Mucosa of rectum (tissue), 2 donors: Measurements from ENCODE around the gene TGFBR2.

Source experiments
- H3K27ac ChIP-seq, 2 donors: one replicate each; pipeline ENCODE4 v1.7.0; 2013; ENCODE audit warnings: inconsistent platforms in 2 of 2, low read depth in 2 of 2, low read length in 2 of 2
- H3K27me3 ChIP-seq, 2 donors: one replicate each; pipeline ENCODE4 v1.7.0; 2013; ENCODE audit warnings: low read length in 2 of 2; ENCODE audit not compliant: control insufficient read depth in 2 of 2, insufficient read depth in 2 of 2
- H3K36me3 ChIP-seq, 2 donors: one replicate each; pipeline ENCODE4 v1.7.0; 2013; ENCODE audit warnings: low read length in 2 of 2; ENCODE audit not compliant: control insufficient read depth in 2 of 2, insufficient read depth in 2 of 2
- H3K4me1 ChIP-seq, 2 donors: one replicate each; pipeline ENCODE4 v1.7.0; 2013; ENCODE audit warnings: low read length in 2 of 2, mild to moderate bottlenecking in 1 of 2; ENCODE audit not compliant: control insufficient read depth in 2 of 2, insufficient read depth in 2 of 2
- H3K4me3 ChIP-seq, 2 donors: one replicate each; pipeline ENCODE4 v1.7.0; 2013; ENCODE audit warnings: low read length in 2 of 2
- H3K9ac ChIP-seq, 2 donors: one replicate each; pipeline ENCODE4 v1.7.0; 2013; ENCODE audit warnings: low read length in 2 of 2, low read depth in 1 of 2, mild to moderate bottlenecking in 1 of 2
- H3K9me3 ChIP-seq, 2 donors: one replicate each; pipeline ENCODE4 v1.7.0; 2013; ENCODE audit warnings: low read length in 2 of 2; ENCODE audit not compliant: control insufficient read depth in 2 of 2
- donor health status: healthy.
- donor health status: Normal muscosa, but diverticular disease.

The TGFBR2 gene

DNA sequence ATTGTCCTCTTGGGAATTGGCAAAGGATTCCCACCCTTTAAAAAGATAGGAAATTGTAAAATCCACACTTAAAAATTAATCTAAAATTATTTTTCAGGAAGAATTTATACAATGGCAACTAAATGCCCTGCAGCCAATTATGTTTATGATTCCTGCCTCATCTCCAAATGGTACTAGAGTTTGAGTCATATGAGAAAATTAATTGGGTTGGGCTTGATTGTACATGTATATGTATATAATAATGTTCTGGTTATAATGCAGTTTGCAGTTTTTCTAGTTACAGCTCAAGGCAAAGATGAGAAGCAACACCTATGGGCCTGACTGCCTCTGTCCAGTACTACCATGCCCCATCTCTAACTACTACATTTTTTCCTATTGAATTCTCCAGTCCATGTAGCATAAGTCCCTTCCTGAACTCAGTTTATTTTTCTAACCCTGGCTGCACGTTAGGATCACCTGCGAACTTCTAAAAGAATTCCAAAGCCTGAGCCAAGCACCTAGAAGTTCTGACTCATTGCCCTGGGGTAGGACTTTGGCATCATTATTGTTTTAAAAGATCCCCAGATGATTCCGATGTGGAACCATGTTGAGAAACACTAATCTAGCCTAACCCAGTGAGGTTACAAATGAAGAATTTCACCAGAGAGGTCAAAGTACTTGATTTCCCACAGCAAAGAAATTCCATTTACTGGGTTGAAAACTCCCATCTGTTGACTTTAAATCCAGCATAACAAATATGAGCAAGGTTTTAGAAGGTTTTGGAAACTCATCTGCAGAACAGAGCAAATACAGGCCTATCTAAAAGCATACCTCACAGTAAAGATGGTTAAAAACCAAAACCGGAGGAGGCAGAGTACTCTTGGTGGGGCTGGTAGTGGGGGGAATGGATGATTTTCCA is 19.4 kb downstream of the TGFBR2 start:
- no peak overlapping the region for H3K4me3 ChIP-seq

DNA sequence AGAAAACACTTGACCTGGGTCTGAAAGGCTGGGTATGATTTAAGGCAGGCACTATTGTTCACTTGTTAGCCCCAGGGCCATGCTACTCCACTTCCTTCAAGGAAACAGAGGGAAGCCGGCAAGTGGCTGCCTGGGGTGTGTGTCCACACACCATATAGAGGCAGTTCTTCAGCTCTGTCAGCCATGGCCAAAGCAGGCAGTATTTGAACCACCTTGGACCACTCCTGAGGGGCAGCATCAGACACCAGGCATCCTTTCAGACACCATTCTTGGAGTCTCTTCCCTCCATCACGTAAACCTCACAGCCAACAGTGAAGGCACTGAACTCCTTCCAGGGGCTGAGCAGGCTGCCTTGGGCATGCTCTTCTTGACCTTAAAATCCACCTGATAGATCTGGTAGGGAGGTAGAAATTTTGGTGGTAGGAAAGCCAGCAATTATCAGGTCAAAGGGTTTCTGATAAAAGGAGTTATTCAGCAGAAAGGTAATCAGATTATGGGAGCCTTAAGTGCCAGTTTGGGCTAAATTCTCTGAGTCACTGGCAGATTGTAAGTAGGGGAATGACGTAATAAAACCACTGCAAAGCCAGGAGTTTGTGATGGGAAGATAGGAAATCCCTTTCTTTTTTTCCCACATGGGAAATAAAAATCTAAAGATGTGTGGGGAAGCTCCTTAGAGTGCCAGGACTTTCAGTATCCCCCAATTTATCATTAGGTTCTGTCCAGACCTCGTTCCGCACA is 20.2 kb downstream of the TGFBR2 start:
- H3K9me3 ChIP-seq = no peaks in the 10 kb centered on the region
- H3K4me3 ChIP-seq = no peak overlapping the region
- no peak overlapping the region for H3K9ac ChIP-seq
- no peaks in the 10 kb centered on the region for H3K27me3 ChIP-seq
- peaks cover 0 to 2% of the 10 kb centered on the region in 2 donors for H3K36me3 ChIP-seq
- H3K27ac ChIP-seq = peak overlapping the region in 1 of 2 donors; percentile 44
- peaks cover 21 to 29% of the 10 kb centered on the region in 2 donors for H3K4me1 ChIP-seq

More for the DNA sequence above, 19.4 kb downstream of the TGFBR2 start:
- peaks cover 20 to 27% of the 10 kb centered on the region in 2 donors for H3K4me1 ChIP-seq
- H3K9me3 ChIP-seq = no peaks in the 10 kb centered on the region
- no peaks in the 10 kb centered on the region for H3K27me3 ChIP-seq
- peak overlapping the region in 1 of 2 donors; percentile 44 for H3K27ac ChIP-seq
- H3K9ac ChIP-seq = no peak overlapping the region
- peaks cover 0 to 2% of the 10 kb centered on the region in 2 donors for H3K36me3 ChIP-seq

DNA sequence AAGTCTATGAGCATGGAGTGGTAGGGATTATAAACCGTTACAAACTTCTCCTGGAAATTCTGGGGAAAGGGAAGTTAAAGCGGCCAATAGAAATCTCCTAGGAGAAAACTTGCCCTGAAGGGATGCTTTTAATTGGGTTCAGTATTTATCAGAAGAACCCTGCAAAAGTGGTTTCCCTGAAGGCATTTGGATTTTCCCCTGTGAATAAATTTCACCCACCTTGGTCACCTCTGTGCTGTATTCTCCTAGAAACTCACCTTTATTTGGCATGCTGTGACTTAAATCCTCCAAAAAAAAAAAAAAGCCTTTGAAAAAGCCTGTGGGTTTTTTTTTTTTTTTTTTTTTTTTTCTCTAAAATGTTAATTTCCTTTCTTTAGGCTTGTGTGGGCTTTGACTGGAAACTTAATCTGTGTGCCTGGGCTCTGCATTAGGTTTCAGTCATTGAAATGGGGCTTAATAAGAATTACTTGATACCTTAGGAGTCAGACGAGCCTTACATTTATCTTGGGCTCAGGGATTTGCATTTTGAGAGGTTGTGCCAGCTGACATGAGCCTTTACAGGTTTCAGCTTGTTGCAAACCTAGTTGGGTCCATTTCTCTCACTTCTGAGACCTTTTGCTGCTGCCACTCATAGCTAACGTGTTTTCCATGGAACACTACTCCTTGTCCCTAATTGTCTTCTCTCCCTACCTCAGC is 22.0 kb downstream of the TGFBR2 start:
- H3K4me3 ChIP-seq = no peak overlapping the region
- peak overlapping the region; percentile 49 to 61 for H3K27ac ChIP-seq
- H3K27me3 ChIP-seq = no peaks in the 10 kb centered on the region
- peak overlapping the region in 1 of 2 donors; percentile 11 for H3K9ac ChIP-seq
- H3K4me1 ChIP-seq = peaks cover 25 to 41% of the 10 kb centered on the region in 2 donors
- peaks cover 0 to 2% of the 10 kb centered on the region in 2 donors for H3K36me3 ChIP-seq
- H3K9me3 ChIP-seq = no peaks in the 10 kb centered on the region

DNA sequence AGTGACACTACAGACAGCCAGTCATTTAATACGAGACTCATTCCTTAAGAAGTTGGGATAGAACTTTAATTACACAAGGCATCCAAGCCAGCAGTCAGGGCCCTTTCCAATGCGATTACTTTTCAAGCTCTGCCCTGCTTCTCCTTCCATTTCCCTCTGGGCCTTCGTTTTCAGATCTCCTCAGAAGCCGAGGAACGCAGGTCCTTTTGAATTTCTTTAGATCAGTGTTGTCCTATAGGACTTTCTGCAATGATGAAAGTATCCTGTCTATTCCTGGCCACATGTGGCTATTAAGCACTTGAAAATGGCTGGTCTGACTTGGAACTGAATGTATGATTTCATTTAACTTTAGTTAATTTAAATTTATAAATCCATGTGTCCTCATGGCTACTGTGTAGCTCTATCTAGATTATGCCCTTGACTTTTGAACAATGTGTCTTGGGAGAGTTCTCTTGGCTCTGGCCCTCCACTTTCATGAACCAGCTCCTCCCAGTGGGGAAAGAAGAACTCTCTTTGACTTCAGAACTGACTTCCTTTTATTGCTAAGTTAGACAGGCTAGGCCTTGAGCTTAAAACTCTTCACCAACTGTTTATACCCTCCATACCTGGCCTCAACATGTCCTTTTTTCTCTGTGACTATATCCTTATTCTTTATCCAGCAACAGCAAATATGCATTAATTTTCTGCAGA is 22.6 kb downstream of the TGFBR2 start:
- no peaks in the 10 kb centered on the region for H3K9me3 ChIP-seq
- peak overlapping the region; percentile 61 to 70 for H3K27ac ChIP-seq
- H3K36me3 ChIP-seq = no peaks in the 10 kb centered on the region
- peaks cover 25 to 45% of the 10 kb centered on the region in 2 donors for H3K4me1 ChIP-seq
- H3K4me3 ChIP-seq = no peak overlapping the region
- no peaks in the 10 kb centered on the region for H3K27me3 ChIP-seq
- peak overlapping the region in 1 of 2 donors; percentile 27 for H3K9ac ChIP-seq

DNA sequence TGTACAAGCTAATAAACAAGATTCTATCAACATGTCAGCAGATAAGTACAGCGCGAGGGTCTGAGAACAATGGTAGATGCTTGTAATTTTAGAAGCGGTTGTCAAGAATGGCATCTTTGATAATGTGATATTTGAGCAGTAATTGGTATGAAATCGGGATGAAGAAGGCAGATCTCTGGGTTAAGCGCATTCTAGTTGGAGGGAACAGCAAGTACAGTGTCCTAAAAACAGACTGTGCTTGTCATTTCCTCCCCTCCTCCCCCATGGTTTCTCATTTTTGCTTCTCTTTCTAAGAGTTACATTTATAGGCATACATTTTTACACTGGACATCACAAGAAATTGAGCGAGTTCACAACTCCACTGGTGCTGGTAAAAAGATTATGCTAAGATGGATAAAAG is 23.3 kb downstream of the TGFBR2 start:
- H3K9me3 ChIP-seq = no peaks in the 10 kb centered on the region
- H3K4me1 ChIP-seq = peaks cover 27 to 45% of the 10 kb centered on the region in 2 donors
- no peak overlapping the region for H3K4me3 ChIP-seq

DNA sequence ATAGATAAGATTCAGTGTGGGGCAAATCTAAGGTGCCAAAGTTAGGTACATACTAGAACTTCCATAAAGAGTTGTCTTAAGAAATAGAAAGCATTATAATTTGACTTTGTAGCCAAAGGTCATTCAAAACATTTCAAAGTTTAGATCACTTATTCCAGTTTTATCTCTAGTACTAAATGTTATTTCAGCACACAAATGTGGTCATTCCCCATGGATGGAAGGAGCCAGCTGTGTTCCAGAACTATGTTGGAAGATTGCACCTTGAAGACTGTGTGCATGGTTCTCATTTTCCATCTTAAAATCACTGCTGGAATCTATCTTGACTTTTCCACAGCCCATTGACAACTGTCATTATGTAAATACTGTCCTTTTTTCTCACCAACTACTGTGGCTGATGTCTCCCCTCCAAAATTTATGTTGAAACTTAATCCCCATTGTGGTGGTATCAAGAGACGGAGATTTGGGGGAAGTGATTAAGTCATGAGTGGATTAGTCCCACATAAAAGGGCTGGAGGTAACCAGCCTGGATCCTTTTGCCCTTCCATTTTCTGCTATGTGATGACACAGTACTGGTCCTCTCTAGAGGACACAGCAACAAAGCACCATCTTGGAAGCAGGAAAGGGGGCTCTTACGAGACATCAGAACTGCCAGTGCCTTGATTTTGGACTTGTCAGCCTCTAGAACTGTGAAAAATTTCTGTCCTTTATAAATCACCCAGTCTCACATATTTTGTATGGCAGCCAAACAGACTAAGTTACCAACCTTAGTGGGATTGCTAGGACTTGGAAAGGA is 24.0 kb downstream of the TGFBR2 start:
- Histone ChIP-seq H3K9me3 (no peaks in the 10 kb centered on the region), H3K27ac (peak overlapping the region; percentile 61 to 70), H3K9ac (no peak overlapping the region), H3K36me3 (no peaks in the 10 kb centered on the region), H3K4me3 (no peak overlapping the region), H3K4me1 (peaks cover 34 to 45% of the 10 kb centered on the region in 2 donors), H3K27me3 (no peaks in the 10 kb centered on the region)

More for the DNA sequence above, 23.3 kb downstream of the TGFBR2 start:
- peak overlapping the region; percentile 61 to 70 for H3K27ac ChIP-seq
- H3K36me3 ChIP-seq = no peaks in the 10 kb centered on the region
- H3K27me3 ChIP-seq = no peaks in the 10 kb centered on the region
- peak overlapping the region; percentile 2 to 27 for H3K9ac ChIP-seq

DNA sequence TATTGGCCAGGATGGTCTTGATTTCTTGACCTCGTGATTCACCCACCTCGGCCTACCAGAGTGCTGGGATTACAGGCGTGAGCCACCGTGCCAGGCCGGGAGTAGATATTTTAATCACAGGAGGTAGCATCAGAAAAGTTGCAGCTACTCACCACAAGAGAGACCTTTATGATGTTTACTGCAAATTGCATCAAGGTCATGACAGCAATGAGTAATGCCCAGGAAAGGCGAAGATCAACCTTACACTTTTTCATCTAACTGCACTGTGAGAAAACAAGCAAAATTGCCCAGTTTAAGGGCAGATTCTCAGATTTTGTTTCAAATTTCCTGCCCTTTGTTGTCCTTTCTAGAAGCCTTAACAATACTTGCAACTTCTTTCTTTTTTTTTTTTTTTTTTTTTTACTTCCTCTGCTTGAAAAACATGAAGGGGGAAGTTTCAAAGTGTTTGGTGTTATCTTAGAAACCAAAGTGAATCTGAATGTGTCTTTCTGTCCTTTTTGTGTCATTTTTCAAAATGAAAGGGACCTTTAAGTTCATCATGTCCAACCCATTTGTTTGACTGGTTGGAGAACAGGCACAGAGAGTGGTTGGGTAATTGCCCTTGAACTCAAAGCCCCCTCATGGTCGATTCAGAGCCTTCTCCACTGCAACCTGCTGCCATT is 25.0 kb downstream of the TGFBR2 start:
- Histone ChIP-seq H3K27me3 (no peaks in the 10 kb centered on the region), H3K27ac (peak overlapping the region; percentile 36 to 61), H3K4me3 (peak overlapping the region in 1 of 2 donors; percentile 37), H3K9me3 (no peaks in the 10 kb centered on the region), H3K4me1 (peaks cover 35 to 42% of the 10 kb centered on the region in 2 donors), H3K36me3 (no peaks in the 10 kb centered on the region), H3K9ac (no peak overlapping the region)

DNA sequence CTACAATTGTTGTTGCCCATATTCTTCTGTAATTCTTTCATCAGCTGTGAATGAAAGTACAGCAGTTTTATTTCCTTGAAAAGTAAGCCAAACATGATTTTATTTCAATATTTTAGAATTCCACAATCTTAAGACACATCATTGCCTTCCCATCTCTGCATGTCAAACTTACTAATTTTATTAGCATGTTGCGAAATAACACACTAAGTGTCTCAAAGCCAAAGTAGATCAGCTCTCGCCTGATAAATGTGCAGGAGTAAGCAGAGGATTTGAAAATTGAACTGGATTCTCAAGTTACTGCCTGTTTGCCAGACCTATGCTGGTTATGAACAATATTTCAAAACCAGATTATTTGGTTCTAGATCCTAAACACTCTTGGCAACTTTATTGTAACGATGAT is 25.7 kb downstream of the TGFBR2 start:
- H3K27me3 ChIP-seq = no peaks in the 10 kb centered on the region
- no peaks in the 10 kb centered on the region for H3K36me3 ChIP-seq
- H3K27ac ChIP-seq = peak overlapping the region; percentile 18 to 61
- peak overlapping the region in 1 of 2 donors; percentile 37 for H3K4me3 ChIP-seq
- H3K4me1 ChIP-seq = peaks cover 32 to 41% of the 10 kb centered on the region in 2 donors
- H3K9ac ChIP-seq = no peak overlapping the region
- H3K9me3 ChIP-seq = no peaks in the 10 kb centered on the region
